NOMO-1 treated with DMSO at 0.1 percent for 48 hours (cell line): ENCODE results near the gene C22orf15.

Experiments used
- DNase-seq: peaks from one replicate; lab custom pipeline; 2025; ENCODE audit not compliant: unreplicated experiment; lab: John Stamatoyannopoulos, UW

Gene C22orf15

DNA sequence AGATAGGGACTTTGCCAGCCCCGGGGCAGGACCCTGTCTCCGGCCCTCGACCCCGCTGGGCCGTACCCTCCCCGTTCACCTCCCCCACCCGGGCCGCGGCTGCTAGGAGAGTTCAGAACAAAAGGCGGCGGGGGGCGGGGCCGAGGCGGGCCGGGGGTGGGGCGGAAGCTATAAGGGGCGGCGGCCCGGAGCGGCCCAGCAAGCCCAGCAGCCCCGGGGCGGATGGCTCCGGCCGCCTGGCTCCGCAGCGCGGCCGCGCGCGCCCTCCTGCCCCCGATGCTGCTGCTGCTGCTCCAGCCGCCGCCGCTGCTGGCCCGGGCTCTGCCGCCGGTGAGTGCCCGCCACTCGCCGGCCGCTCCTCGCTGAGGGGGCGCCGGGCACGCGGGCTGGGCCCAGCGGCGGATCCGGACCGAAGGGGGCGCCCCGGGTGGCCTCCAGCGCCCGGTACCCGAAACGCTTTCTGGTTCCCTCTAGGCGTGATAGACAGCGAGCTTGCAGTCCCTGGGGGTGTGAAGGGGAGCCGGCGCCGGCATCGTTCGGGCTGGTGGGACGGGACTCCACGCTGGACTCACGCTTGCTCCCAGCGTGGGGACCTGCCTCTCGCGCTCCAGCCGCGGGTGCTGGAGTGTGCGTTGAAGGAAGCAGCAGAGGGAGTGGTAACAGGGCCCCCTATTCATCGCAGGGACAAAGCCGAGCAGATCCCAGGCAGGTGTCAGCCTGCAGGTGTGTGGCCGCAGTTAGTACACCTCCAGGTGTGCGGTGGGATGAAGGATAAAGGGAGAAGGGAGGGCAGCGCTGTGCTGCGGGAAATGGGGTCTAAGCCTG is 10.1 kb downstream of the C22orf15 start, which contains the start of gene MMP11:
Gene MMP11 (plus strand): TSS at position 201 of the 825 bp plus-strand sequence. CDS start 22 bp downstream, at position 223.
- peak; percentile 5 for DNase-seq

DNA sequence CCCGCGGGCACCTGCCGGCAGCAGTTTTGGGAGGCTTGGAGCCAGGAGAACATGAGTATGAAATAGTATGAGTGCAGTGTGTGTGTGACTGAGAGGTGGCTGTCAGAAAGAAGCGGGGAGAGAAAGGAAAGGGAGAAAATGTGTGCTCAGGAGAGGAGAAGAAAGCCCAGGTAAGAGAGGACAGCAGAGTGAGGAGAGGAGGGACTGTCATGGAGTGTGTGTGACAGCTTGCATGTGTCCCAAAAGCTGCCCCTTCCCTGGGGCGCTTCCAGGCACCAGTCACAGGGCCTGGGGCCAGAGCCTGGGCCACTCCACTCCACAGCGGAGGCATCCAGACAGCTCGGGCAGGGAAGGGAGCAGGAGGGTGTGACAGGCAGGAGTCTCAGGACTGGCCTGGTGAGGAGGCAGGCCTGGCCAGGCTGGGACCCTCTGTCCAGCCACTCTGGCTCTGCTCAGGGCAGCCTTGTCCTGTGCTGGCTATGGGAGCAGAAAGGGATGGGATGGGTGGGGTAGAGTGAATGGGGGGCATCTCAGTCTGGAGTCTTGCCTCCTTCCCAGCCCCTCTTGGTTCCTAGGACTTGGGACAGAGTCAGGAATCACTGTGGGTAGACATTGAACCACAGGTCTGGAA is 10.8 kb downstream of the C22orf15 start:
- no peak for DNase-seq

GRCh38 chr22:23774114-23774921 is 11.5 kb downstream of the C22orf15 start:
- no peak for DNase-seq

- no peak for DNase-seq
These were observed 12.2 kb downstream of the C22orf15 start for GRCh38 chr22:23774922-23775436.

DNA sequence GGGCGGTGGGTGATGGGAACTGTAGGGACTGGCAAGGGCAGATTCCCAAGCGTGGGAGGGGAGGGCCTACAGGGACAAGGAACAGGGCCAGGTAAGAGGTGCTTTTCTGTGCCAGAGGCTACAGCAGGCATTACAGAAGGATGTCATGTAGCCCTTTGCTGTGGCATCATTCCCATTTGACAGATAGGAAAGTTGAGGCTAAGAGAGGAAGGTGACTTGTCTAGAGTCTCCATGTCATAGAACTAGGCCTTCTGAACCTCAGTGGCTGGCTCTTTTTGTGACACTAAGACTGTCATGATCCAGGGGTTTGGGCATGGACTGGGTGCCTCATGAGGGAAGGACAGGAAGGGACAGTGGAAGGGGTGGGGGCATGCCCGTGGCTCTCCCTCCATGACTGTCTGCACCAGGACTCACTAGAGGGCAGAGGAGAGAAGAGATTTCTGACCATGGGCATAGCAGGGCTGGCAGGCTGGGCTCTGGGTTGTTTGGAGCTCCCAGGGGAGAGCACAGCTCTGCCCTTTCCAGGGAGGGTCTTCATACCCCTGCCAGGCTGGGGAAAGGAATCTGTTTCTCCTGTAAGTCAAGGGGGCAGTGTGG is 13.1 kb downstream of the C22orf15 start:
- no peak for DNase-seq

GRCh38 chr22:23777776-23778576 is 15.2 kb downstream of the C22orf15 start:
- no peak for DNase-seq

GRCh38 chr22:23778577-23778900 is 15.7 kb downstream of the C22orf15 start:
- DNase-seq, result no peak

DNA sequence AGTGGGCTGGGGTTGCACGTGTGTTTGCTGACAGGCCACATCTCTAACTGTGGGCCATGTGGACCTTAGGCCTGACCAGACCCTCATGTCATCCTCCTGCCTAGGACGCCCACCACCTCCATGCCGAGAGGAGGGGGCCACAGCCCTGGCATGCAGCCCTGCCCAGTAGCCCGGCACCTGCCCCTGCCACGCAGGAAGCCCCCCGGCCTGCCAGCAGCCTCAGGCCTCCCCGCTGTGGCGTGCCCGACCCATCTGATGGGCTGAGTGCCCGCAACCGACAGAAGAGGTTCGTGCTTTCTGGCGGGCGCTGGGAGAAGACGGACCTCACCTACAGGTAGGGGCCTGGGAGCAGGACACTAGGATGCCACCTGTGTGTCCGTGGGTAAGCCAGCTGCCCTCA is 16.3 kb downstream of the C22orf15 start:
- no peak for DNase-seq

GRCh38 chr22:23779731-23780130 is 16.9 kb downstream of the C22orf15 start:
- DNase-seq, result no peak

DNA sequence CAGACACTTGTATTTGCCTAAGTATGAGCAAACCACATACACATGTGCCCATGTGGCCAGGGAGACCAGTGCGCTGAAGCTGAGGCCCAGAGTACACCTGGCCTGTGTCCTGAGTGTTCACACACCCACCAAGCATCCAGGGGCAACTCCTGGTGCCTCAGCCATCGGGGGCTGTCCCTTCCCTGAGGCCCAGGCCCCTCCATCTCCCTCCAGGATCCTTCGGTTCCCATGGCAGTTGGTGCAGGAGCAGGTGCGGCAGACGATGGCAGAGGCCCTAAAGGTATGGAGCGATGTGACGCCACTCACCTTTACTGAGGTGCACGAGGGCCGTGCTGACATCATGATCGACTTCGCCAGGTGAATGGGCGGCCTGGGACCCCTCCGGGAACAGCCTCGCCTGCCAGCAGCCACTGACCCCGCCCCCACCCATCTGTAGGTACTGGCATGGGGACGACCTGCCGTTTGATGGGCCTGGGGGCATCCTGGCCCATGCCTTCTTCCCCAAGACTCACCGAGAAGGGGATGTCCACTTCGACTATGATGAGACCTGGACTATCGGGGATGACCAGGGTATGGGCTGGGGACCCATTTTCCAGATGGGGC is 17.5 kb downstream of the C22orf15 start:
- DNase-seq, result no peak

DNA sequence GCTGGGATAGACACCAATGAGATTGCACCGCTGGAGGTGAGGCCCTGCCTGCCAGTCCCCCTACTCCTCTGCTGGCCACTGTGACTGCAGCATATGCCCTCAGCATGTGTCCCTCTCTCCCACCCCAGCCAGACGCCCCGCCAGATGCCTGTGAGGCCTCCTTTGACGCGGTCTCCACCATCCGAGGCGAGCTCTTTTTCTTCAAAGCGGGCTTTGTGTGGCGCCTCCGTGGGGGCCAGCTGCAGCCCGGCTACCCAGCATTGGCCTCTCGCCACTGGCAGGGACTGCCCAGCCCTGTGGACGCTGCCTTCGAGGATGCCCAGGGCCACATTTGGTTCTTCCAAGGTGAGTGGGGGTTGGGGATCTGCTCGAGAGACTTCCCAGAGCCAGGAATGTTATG is 18.3 kb downstream of the C22orf15 start:
- DNase-seq, result no peak

GRCh38 chr22:23781511-23782183 is 18.9 kb downstream of the C22orf15 start:
- DNase-seq, result no peak

- no peak for DNase-seq
These were observed 19.5 kb downstream of the C22orf15 start for GRCh38 chr22:23782252-23782651.

DNA sequence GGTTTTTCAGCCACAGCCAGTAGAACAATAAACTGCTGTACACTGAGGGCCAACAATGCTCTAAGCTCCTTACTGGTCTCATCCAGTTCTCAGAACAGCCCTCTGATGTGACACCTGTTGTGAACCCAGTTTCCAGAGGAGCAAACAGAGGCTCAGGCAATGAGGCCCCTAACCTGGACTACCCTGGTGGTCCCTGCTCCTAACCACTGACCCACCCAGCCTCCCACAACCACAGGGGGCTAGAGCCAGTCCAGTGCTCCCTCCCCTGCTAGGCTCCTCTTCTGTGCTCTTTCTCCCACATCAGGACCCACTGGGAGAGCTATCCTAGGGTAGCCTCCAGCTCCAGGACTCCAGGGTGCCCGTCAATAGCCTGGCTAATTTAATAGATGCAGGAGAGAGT is 19.9 kb downstream of the C22orf15 start:
- DNase-seq, result no peak

DNA sequence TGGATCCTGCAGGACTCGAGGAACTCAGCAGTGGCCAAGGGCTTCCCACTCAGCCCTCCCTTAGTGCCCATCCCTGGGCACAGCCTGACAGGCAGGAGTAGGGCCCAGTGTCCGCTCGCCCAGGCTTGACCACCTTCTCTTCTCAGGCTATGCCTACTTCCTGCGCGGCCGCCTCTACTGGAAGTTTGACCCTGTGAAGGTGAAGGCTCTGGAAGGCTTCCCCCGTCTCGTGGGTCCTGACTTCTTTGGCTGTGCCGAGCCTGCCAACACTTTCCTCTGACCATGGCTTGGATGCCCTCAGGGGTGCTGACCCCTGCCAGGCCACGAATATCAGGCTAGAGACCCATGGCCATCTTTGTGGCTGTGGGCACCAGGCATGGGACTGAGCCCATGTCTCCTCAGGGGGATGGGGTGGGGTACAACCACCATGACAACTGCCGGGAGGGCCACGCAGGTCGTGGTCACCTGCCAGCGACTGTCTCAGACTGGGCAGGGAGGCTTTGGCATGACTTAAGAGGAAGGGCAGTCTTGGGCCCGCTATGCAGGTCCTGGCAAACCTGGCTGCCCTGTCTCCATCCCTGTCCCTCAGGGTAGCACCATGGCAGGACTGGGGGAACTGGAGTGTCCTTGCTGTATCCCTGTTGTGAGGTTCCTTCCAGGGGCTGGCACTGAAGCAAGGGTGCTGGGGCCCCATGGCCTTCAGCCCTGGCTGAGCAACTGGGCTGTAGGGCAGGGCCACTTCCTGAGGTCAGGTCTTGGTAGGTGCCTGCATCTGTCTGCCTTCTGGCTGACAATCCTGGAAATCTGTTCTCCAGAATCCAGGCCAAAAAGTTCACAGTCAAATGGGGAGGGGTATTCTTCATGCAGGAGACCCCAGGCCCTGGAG is 20.7 kb downstream of the C22orf15 start:
- DNase-seq, result no peak

DNA sequence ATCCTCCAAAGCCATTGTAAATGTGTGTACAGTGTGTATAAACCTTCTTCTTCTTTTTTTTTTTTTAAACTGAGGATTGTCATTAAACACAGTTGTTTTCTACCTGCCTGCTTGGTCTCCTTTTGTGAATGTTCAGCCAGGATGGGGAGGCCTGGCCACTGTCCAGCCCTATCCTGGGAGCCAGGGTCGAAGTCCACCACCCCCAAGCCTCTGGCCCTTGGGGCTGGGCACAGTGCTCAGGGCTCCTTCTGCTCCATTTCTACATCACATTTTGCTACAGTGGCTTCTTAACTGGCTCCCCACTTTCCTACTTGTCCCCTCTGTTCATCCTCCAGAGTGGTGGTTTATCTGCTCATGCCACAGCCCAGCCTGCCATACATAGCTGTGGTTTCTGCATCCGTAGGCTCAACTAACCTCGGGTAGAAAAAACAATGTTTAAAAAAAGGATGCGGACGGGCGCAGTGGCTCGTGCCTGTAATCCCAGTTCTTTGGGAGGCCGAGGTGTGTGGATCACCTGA is 21.5 kb downstream of the C22orf15 start:
- no peak for DNase-seq

DNA sequence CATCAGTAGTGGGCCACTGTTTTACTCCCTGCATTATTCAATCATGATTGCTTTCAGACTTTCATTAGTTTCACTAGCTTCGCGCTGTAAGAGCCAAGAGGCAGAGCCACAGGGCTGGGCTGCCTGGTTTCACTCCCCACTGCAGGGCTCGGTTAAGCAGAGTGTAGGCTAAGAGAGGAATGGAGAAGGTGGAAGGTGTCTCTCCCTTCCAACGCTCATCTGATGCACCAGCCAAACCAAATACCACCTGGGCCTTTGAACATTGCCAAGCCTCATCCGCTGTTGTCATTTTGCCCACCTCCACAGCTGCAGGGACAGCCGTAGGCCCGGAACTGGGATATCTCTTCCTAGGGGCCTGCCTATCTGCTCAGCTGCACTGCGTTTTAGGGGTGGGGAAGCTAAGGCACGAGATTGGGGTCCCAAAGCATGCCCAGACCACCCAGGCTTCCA is 23.5 kb downstream of the C22orf15 start:
- no peak for DNase-seq
